HEK293 (cell line): ENCODE data around the gene IGFBP7.

Experiments used
- ZBTB20 ChIP-seq: fragments of 450-650 bp; formaldehyde crosslinking; IDR thresholded peaks from 2 replicates; pipeline ENCODE4 v1.5.1; 2016; ENCODE audit warnings: missing biosample characterization, missing genetic modification characterization
- ZNF274 ChIP-seq, 2 experiments: fragments of 200-500 bp in 1 of 2; fragments of 450-650 bp in 1 of 2; sonication (Bioruptor generic) in 1 of 2; formaldehyde crosslinking in 1 of 2; IDR thresholded peaks; 2 replicates each; pipeline versions ENCODE4 v1.5.1 to v1.6.1; 2014 to 2016; ENCODE audit warnings: borderline replicate concordance in 1 of 2, inconsistent platforms in 1 of 2, low read length in 1 of 2, missing biosample characterization in 1 of 2, missing genetic modification characterization in 1 of 2
- ZNF549 ChIP-seq: fragments of 450-650 bp; IDR thresholded peaks from 2 replicates; pipeline ENCODE4 v1.5.1; 2018; ENCODE audit warnings: missing biosample characterization, missing genetic modification characterization, mild to moderate bottlenecking, inconsistent platforms, moderate library complexity
- ZNF561 ChIP-seq: fragments of 450-650 bp; IDR thresholded peaks from 2 replicates; pipeline ENCODE4 v1.5.1; 2018; ENCODE audit warnings: missing biosample characterization, missing genetic modification characterization, borderline replicate concordance
- ZNF776 ChIP-seq: fragments of 450-650 bp; formaldehyde crosslinking; IDR thresholded peaks from 2 replicates; pipeline ENCODE4 v1.5.0; 2017; ENCODE audit warnings: missing biosample characterization, missing genetic modification characterization, borderline replicate concordance
- ZNF830 ChIP-seq: fragments of 450-650 bp; IDR thresholded peaks from 2 replicates; pipeline ENCODE4 v1.5.0; 2018; ENCODE audit warnings: missing biosample characterization, missing genetic modification characterization, low read depth, mild to moderate bottlenecking, moderate library complexity
- TF ChIP-seq, protein P1 (sequence below): fragments of 450-650 bp; formaldehyde crosslinking; IDR thresholded peaks from 2 replicates; pipeline ENCODE4 v1.5.1; 2016; ENCODE audit warnings: missing biosample characterization, missing genetic modification characterization

DNA sequence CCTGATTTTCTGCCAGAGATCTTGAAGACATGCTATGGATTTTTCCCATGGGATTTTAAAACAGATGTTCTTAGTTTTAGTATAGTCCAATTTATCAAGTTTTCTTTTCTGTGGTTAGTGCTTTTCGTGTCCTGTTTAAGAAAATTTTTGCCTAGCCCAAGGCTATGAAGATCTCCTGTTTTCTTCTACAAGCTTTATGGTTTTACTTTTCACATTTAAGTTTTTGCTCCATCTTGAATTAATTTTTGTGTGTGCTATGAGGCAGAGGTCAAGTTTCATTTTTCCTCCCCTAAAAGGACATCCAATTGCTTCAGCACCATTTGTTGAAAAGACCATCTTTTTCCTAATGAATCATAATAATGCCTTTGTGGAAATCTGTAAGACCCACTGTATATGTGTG lies 65.9 kb downstream of the IGFBP7 start:
- no peak for TF ChIP-seq ZBTB20 (tag by site-specific recombination)
- no peak for TF ChIP-seq ZNF549 (tag by site-specific recombination)
- TF ChIP-seq, protein P1, sequence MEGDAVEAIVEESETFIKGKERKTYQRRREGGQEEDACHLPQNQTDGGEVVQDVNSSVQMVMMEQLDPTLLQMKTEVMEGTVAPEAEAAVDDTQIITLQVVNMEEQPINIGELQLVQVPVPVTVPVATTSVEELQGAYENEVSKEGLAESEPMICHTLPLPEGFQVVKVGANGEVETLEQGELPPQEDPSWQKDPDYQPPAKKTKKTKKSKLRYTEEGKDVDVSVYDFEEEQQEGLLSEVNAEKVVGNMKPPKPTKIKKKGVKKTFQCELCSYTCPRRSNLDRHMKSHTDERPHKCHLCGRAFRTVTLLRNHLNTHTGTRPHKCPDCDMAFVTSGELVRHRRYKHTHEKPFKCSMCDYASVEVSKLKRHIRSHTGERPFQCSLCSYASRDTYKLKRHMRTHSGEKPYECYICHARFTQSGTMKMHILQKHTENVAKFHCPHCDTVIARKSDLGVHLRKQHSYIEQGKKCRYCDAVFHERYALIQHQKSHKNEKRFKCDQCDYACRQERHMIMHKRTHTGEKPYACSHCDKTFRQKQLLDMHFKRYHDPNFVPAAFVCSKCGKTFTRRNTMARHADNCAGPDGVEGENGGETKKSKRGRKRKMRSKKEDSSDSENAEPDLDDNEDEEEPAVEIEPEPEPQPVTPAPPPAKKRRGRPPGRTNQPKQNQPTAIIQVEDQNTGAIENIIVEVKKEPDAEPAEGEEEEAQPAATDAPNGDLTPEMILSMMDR, result no peak
- no peak for TF ChIP-seq ZNF776 (tag by site-specific recombination)
- no peak for TF ChIP-seq ZNF274 (IDR thresholded peaks at IDR 0.05; ENCODE audit: low read length)
- TF ChIP-seq ZNF274 (tag by site-specific recombination; IDR thresholded peaks at IDR 0.05; ENCODE audit: borderline replicate concordance), result no peak
- TF ChIP-seq ZNF561 (tag by site-specific recombination), result no peak
- TF ChIP-seq ZNF830 (tag by site-specific recombination), result no peak
